Nucleus accumbens (tissue), 56 donors: ENCODE results near the gene SMKR1.
A peak's percentile ranks its signal among the peaks of the same experiment; 100 is the strongest.
"Not testable (repeated sequence)": the region's sequence is repeated elsewhere in the genome, so short reads cannot be mapped to it uniquely, and the experiment has no call there.

Source experiments
- DNase-seq, 56 donors: peaks; one replicate each; lab custom pipeline; 2025; lab: John Stamatoyannopoulos, UW

Gene SMKR1

GRCh38 chr7:129522971-129523340 is 20.6 kb downstream of the SMKR1 start:
- DNase-seq = no peak

- no peak for DNase-seq
Measured at GRCh38 chr7:129523924-129524323, 21.6 kb downstream of the SMKR1 start.

GRCh38 chr7:129524405-129524804 is 22.1 kb downstream of the SMKR1 start:
- not testable (repeated sequence) for DNase-seq

GRCh38 chr7:129525225-129525862 is 23.0 kb downstream of the SMKR1 start:
- DNase-seq = no peak

- no peak for DNase-seq
Measured at GRCh38 chr7:129529643-129530042, 27.3 kb downstream of the SMKR1 start.

GRCh38 chr7:129530795-129531391 is 28.6 kb downstream of the SMKR1 start:
- DNase-seq = no peak

DNA sequence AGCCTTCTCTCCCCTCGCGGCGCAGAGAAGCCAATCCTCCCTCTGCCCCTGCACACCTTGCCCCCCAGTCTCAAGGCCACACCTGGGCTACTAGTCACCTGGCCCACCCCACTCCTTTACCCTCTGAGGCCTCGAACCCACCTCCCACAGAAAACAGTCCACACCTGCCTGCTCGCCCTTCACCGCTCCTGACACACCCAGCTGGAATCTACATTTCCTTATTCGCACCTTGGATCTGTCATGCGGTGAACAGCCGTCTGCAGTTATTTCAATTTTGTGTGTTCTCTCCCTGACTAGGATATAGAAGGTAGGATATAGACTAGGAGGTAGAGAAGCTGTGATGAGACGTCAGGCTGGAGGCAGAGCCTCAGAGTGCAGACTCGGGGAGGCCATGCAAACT is 29.4 kb downstream of the SMKR1 start:
- no peak for DNase-seq

DNA sequence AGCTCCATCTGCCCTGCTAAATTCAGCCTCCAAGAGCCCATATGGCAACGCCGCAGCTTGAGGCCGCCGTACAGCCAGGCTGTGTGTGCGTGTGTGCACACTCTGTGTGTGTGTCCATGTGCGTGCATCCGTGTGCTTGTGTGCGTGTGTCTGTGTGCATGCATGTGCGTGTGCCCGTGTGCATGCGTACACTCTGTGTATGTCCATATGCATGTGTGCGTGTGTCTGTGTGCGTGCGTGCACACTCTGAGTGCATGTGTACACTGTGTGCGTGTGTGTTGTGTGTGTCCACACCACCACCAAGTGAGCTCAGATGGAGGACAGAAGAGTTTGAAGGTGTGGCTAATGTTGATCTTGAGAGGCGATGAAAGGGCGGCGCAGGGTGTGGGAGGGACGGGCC is 30.0 kb downstream of the SMKR1 start:
- DNase-seq = no peak

- DNase-seq = not testable (repeated sequence)
Measured at GRCh38 chr7:129534558-129535274, 32.4 kb downstream of the SMKR1 start.

DNA sequence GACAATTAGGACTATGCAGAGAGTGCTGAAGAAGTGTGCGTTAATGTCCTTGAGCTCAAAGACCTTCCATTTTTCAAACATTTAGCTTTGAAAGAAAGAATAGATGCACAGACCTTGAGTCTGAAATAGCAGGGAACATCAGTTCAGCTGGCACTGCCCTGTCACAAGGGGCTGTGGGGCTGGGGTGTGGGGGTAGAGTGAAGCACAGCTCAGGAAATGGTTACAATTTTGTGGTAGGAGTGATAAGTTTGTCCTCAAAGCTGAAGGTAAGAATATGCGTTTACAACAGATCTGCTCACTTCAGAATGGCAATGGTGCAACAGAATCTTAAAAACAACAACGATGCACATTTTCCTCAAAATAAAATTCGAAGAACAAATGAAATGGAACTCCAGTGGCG is 33.6 kb downstream of the SMKR1 start:
- DNase-seq = no peak

GRCh38 chr7:129536323-129536722 is 34.0 kb downstream of the SMKR1 start:
- peak in 7 of 56 donors; percentile 5 to 17 (median 8) for DNase-seq

DNA sequence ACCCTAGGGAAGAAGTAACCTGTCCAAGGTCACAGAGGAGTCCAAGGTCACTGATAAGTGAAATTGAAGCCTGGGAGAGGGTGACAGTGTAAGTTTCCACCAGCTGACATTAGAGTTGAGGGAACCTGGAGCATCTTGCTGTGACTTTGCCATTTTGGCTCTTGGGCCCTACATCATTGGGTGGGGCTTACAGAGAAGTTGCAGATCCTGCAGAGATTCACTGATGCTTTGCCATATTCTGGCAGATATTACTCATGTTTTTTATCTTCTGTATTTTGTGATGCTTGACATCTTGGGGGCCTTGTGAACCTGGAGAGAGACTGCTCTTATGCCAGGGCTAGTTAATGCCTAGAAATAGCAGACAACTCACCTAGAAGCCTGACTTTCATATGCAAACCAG is 36.5 kb downstream of the SMKR1 start:
- DNase-seq = no peak

GRCh38 chr7:129540340-129540739 is 38.0 kb downstream of the SMKR1 start:
- no peak for DNase-seq

DNA sequence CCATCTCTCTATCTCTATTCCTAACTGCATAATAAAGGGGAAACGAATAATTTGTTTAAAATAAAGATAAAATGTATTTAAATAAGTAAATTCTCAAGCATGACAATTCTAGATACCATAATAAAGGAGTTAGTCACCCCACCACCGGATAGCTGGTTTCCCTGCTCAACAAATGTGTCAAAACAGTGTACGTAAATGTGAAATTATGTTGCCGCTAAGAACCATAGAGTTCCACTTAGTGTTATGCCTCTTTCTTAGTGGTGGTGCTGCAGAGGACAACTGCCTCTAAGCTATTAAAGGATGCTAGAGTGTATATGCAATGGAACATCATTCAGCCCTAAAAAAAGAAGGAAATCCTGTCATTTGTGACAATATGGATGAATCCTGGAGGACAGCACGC is 42.4 kb downstream of the SMKR1 start:
- no peak for DNase-seq

DNA sequence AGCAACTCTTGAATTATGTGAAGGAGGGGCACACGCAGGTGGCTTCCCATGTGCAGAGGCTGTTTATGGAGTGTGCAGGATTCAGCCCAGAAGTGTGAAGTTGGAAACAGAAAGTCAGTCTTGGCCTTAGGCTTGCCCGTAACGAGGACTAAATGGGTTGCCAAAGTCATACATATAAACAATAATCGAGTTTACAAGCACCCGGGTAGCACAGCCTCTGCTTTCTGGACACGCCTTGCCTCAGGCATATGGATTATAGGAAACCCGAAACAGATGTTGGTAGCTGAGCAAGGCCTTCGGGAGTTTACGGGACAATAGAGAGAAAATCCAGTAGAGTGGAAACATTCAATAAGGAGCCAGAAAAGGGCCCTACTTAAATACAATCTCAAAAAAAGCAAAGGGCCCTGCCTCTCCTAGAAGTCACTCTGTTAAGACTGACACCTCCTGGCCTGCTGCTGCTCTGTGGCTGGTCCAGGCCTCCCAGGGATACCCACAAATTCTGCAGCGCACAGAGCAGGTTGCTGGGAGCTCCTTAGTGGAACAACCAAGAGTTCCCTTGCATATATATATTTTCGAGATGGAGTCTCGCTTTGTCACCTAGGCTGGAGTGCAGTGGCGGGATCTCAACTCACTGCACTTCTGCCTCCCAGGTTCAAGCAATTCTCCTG is 48.5 kb downstream of the SMKR1 start:
- DNase-seq = no peak

DNA sequence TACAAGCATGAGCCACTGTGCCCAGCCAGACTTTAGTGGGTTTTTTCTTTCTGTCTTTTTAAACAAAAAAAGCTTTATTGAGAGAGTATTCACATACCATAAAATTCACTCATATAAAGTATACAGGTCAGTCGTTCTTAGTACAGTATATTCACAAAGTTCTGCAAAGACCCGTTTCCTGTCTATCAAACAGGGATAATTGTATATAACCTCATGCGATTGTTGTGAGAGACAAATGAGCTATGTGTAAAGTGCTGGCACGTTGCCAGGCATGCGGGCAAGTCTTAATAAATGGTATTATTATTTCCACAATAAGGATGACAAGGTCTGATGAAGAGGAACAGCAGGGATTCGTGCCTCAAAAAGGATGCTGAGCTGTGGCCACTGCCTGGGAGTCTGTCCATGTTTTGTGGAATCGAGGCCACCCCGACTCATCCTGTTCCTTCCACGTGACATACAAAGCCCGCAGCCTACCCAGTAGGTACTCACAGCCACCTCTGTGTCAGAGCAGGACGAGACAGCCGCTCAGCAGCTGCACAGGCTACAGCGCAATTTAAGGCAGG is 51.6 kb downstream of the SMKR1 start:
- peak in 8 of 56 donors; percentile 1 to 48 (median 10) for DNase-seq

GRCh38 chr7:129556607-129557133 is 54.3 kb downstream of the SMKR1 start:
- no peak for DNase-seq

DNA sequence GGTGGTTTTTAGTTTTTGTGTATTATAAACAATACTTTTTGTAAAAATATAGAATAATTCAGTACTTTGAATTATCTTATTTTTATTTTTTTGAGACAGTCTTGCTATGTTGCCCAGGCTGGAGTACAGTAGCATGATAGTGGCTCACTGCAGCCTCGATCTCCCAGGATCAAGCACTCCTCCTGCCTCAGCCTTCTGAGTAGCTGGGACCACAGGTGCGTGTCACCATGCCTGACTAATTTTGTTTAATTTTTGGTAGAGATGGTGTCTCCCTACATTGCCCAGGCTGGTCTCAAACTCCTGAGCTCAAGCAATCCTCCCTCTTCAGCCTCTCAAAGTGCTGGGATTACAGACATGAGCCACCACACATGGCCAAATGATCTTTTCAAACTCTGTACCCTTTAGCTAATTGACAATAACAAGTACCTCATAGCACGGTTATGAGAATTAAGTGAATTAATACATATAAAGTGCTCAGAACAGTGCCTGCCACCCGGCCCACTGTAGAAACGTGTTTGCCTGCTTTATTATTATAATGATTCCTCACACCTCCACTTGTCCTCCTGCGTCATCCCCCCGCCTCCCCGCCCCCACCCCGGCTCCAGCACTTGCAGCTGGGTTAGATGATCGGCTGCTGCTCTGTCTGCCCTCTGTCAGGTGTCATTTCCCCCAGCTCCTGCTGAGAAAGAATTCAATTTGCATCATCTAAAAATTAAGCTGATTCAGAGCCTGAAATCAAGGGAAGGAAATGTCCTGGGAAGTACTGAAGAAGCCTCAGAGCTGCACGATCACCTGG is 55.6 kb downstream of the SMKR1 start:
- peak in 34 of 56 donors; percentile 7 to 83 (median 39) for DNase-seq

- DNase-seq = no peak
Measured at GRCh38 chr7:129559564-129559963, 57.2 kb downstream of the SMKR1 start.

- no peak for DNase-seq
Measured at GRCh38 chr7:129560831-129561230, 58.5 kb downstream of the SMKR1 start.
